ENCODE measurements around the gene SFXN4.

DNA sequence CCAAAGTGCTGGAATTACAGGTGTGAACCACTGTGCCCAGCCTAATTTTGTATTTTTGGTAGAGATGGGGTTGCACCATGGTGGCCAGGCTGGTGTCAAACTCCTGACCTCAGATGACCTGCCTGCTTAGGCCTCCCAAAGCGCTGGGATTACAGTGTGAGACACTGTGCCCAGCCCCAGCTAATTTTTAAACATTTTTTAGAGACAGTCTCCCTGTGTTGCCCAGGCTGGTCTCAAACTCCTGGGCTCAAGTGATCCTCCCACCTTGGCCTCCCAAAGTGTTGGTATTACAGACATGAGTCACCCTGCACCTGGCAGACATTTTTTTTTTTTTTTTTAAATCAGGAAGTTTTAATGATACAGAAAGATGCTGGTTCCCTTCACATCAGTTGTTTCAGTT is 46.1 kb downstream of the SFXN4 start:
- TF ChIP-seq NFE2L1 (CRISPR knock-in tag; IDR thresholded peaks at IDR 0.05) (no peak), CTCF (IDR thresholded peaks at IDR 0.05) (no peak), ELF4 (CRISPR knock-in tag; IDR thresholded peaks at IDR 0.05; ENCODE audit: low read depth) (no peak), E2F4 (CRISPR knock-in tag; IDR thresholded peaks at IDR 0.05; ENCODE audit: borderline replicate concordance, low read depth) (no peak), ZBTB21 (CRISPR knock-in tag; IDR thresholded peaks at IDR 0.05; ENCODE audit: borderline replicate concordance) (no peak), FOXP1 (CRISPR knock-in tag; IDR thresholded peaks at IDR 0.05; ENCODE audit: borderline replicate concordance) (no peak), ZNF232 (CRISPR knock-in tag; IDR thresholded peaks at IDR 0.05) (no peak), PRDM15 (CRISPR knock-in tag; IDR thresholded peaks at IDR 0.05) (no peak), TEAD1 (CRISPR knock-in tag; IDR thresholded peaks at IDR 0.05) (no peak), ZNF263 (CRISPR knock-in tag; IDR thresholded peaks at IDR 0.05; ENCODE audit: low read depth) (no peak)
- TF ChIP-seq, protein P1, sequence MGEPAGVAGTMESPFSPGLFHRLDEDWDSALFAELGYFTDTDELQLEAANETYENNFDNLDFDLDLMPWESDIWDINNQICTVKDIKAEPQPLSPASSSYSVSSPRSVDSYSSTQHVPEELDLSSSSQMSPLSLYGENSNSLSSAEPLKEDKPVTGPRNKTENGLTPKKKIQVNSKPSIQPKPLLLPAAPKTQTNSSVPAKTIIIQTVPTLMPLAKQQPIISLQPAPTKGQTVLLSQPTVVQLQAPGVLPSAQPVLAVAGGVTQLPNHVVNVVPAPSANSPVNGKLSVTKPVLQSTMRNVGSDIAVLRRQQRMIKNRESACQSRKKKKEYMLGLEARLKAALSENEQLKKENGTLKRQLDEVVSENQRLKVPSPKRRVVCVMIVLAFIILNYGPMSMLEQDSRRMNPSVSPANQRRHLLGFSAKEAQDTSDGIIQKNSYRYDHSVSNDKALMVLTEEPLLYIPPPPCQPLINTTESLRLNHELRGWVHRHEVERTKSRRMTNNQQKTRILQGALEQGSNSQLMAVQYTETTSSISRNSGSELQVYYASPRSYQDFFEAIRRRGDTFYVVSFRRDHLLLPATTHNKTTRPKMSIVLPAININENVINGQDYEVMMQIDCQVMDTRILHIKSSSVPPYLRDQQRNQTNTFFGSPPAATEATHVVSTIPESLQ (CRISPR knock-in tag; IDR thresholded peaks at IDR 0.05) = no peak
- TF ChIP-seq, protein P2, sequence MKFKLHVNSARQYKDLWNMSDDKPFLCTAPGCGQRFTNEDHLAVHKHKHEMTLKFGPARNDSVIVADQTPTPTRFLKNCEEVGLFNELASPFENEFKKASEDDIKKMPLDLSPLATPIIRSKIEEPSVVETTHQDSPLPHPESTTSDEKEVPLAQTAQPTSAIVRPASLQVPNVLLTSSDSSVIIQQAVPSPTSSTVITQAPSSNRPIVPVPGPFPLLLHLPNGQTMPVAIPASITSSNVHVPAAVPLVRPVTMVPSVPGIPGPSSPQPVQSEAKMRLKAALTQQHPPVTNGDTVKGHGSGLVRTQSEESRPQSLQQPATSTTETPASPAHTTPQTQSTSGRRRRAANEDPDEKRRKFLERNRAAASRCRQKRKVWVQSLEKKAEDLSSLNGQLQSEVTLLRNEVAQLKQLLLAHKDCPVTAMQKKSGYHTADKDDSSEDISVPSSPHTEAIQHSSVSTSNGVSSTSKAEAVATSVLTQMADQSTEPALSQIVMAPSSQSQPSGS (CRISPR knock-in tag; IDR thresholded peaks at IDR 0.05; ENCODE audit: borderline replicate concordance, low read depth) = no peak
- TF ChIP-seq, protein P3, sequence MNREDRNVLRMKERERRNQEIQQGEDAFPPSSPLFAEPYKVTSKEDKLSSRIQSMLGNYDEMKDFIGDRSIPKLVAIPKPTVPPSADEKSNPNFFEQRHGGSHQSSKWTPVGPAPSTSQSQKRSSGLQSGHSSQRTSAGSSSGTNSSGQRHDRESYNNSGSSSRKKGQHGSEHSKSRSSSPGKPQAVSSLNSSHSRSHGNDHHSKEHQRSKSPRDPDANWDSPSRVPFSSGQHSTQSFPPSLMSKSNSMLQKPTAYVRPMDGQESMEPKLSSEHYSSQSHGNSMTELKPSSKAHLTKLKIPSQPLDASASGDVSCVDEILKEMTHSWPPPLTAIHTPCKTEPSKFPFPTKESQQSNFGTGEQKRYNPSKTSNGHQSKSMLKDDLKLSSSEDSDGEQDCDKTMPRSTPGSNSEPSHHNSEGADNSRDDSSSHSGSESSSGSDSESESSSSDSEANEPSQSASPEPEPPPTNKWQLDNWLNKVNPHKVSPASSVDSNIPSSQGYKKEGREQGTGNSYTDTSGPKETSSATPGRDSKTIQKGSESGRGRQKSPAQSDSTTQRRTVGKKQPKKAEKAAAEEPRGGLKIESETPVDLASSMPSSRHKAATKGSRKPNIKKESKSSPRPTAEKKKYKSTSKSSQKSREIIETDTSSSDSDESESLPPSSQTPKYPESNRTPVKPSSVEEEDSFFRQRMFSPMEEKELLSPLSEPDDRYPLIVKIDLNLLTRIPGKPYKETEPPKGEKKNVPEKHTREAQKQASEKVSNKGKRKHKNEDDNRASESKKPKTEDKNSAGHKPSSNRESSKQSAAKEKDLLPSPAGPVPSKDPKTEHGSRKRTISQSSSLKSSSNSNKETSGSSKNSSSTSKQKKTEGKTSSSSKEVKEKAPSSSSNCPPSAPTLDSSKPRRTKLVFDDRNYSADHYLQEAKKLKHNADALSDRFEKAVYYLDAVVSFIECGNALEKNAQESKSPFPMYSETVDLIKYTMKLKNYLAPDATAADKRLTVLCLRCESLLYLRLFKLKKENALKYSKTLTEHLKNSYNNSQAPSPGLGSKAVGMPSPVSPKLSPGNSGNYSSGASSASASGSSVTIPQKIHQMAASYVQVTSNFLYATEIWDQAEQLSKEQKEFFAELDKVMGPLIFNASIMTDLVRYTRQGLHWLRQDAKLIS (CRISPR knock-in tag; IDR thresholded peaks at IDR 0.05; ENCODE audit: borderline replicate concordance) = no peak
